ENCODE results near the gene ETV4. TPM values are rescaled to one million over a fixed set of nuclear protein-coding genes. Genes with fewer than 3 reads are reported as not detected.

The ETV4 gene
- total and polyA plus RNA-seq, 2 of the 13 experiments (the other 11 are each of a cell fraction or from before 2014, with no cell fraction given), result 128 to 330 TPM

- TF ChIP-seq TCF12 (IDR thresholded peaks at IDR 0.05), result no peak
- TF ChIP-seq TCF12 (CRISPR knock-in tag; IDR thresholded peaks at IDR 0.05), result peak; percentile 74; the same call in 1 of the 2 replicates
- no peak for TF ChIP-seq SIX1 (CRISPR knock-in tag; IDR thresholded peaks at IDR 0.05; ENCODE audit: borderline replicate concordance)
- TF ChIP-seq BRCA1 (CRISPR knock-in tag; IDR thresholded peaks at IDR 0.05), result no peak
- TF ChIP-seq ZNF773 (CRISPR knock-in tag; IDR thresholded peaks at IDR 0.05; ENCODE audit: borderline replicate concordance), result no peak
- peak; percentile 99 for TF ChIP-seq TFAP4 (IDR thresholded peaks at IDR 0.05; ENCODE audit: borderline replicate concordance, low read depth)
- no peak for TF ChIP-seq ZNF3 (CRISPR knock-in tag; IDR thresholded peaks at IDR 0.05)
- no peak for TF ChIP-seq ZNF496 (CRISPR knock-in tag; IDR thresholded peaks at IDR 0.05; ENCODE audit: insufficient replicate concordance)
- no peak for TF ChIP-seq NFKBIZ (CRISPR knock-in tag; IDR thresholded peaks at IDR 0.05)
- TF ChIP-seq, protein P1, sequence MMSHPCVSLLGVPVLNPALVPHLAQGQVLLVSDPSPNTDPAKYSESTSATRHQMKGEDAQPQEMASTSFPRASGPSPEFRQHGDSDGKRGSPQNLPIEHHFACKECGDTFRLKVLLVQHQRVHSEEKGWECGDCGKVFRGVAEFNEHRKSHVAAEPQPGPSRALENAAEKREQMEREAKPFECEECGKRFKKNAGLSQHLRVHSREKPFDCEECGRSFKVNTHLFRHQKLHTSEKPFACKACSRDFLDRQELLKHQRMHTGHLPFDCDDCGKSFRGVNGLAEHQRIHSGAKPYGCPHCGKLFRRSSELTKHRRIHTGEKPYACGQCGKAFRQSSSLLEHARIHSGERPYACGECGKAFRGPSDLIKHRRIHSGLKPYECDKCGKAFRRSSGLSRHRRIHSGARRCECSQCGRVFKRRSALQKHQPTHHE (CRISPR knock-in tag; IDR thresholded peaks at IDR 0.05; ENCODE audit: borderline replicate concordance), result no peak
- no peak for TF ChIP-seq ISX (CRISPR knock-in tag; conservative IDR thresholded peaks at IDR 0.05)
- no peak for TF ChIP-seq NAIF1 (CRISPR knock-in tag; IDR thresholded peaks at IDR 0.05; ENCODE audit: borderline replicate concordance)
- no peak for TF ChIP-seq ZFAT (CRISPR knock-in tag; conservative IDR thresholded peaks at IDR 0.05)
- TF ChIP-seq NBN (conservative IDR thresholded peaks at IDR 0.05), result no peak
- TF ChIP-seq, protein P2, sequence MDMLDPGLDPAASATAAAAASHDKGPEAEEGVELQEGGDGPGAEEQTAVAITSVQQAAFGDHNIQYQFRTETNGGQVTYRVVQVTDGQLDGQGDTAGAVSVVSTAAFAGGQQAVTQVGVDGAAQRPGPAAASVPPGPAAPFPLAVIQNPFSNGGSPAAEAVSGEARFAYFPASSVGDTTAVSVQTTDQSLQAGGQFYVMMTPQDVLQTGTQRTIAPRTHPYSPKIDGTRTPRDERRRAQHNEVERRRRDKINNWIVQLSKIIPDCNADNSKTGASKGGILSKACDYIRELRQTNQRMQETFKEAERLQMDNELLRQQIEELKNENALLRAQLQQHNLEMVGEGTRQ (IDR thresholded peaks at IDR 0.05; ENCODE audit: low read depth, low read length), result no peak
- TF ChIP-seq, protein P2 (CRISPR knock-in tag; IDR thresholded peaks at IDR 0.05; ENCODE audit: borderline replicate concordance), result no peak
- TF ChIP-seq ZNF30 (CRISPR knock-in tag; IDR thresholded peaks at IDR 0.05), result no peak
- TF ChIP-seq CEBPG (CRISPR knock-in tag; IDR thresholded peaks at IDR 0.05), result no peak
- TF ChIP-seq, protein P3, sequence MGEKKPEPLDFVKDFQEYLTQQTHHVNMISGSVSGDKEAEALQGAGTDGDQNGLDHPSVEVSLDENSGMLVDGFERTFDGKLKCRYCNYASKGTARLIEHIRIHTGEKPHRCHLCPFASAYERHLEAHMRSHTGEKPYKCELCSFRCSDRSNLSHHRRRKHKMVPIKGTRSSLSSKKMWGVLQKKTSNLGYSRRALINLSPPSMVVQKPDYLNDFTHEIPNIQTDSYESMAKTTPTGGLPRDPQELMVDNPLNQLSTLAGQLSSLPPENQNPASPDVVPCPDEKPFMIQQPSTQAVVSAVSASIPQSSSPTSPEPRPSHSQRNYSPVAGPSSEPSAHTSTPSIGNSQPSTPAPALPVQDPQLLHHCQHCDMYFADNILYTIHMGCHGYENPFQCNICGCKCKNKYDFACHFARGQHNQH (CRISPR knock-in tag; IDR thresholded peaks at IDR 0.05), result 0 out of 2 replicates have a peak, but pooled peaks have one; percentile 20
- no peak for TF ChIP-seq ZNF260 (CRISPR knock-in tag; IDR thresholded peaks at IDR 0.05; ENCODE audit: borderline replicate concordance, low read depth)
- no peak for TF ChIP-seq ATAD3A (CRISPR knock-in tag; IDR thresholded peaks at IDR 0.05)
- no peak for TF ChIP-seq PHF5A (CRISPR knock-in tag; IDR thresholded peaks at IDR 0.05; ENCODE audit: low read depth, unreplicated experiment)
- no peak for TF ChIP-seq ZNF570 (CRISPR knock-in tag; IDR thresholded peaks at IDR 0.05; ENCODE audit: borderline replicate concordance)
- peak; percentile 83 for TF ChIP-seq ZNF331 (CRISPR knock-in tag; IDR thresholded peaks at IDR 0.05)
- TF ChIP-seq, protein P4, sequence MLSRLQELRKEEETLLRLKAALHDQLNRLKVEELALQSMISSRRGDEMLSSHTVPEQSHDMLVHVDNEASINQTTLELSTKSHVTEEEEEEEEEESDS (CRISPR knock-in tag; IDR thresholded peaks at IDR 0.05; ENCODE audit: borderline replicate concordance), result no peak
- no peak for TF ChIP-seq KLF11 (CRISPR knock-in tag; IDR thresholded peaks at IDR 0.05)
- TF ChIP-seq PPARG (CRISPR knock-in tag; conservative IDR thresholded peaks at IDR 0.05), result no peak
Measured at GRCh38 chr17:43578699-43579565, 32.8 kb upstream of the ETV4 start (continued).
